GM20431 (cell line): ENCODE measurements around the gene TPRA1.

Experiments
- in situ Hi-C: fragments of 300-500 bp; cut with MseI, MboI; formaldehyde crosslinking; loops from one replicate; pipeline ENCODE4 v1.15.0; 2020; ENCODE audit warnings: low sequenced_read_pairs; ENCODE audit not compliant: unreplicated experiment

Gene TPRA1

DNA sequence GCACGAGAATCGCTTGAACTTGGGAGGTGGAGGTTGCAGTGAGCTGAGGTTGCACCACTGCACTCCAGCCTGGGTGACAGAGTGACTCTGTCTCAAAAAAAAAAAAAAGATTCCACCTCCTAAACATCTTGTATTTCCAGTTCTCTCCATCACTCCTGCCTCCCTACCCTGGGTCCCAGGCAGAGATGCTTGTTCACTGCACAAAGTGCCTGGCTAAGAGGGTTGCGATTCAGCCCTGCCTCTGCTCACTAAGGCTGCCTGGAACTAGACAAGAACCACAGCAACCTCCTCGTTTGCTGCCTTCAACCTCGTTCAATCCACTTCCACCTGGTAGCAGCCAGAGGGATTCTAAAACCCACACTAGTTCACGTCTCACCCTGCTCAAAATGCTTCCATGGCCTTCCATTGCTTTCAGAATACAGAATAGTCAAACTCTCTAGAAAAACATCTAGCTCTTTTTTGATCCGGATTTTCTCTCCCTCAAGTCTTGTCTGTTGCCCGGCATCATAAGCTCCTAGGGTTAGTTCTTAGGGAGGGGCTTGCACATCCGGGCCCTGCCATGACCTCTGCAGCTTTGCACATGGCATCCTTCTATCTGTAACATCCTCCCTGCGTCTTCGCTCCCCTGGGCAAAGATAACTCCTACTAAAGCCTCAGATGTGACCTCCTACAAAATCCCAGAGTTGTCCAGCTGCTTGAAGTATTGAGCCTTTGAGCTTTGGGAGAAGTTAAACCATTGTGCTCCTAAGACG, 6.7 kb upstream of the TPRA1 start:
- in situ Hi-C loops = no loop called here

DNA sequence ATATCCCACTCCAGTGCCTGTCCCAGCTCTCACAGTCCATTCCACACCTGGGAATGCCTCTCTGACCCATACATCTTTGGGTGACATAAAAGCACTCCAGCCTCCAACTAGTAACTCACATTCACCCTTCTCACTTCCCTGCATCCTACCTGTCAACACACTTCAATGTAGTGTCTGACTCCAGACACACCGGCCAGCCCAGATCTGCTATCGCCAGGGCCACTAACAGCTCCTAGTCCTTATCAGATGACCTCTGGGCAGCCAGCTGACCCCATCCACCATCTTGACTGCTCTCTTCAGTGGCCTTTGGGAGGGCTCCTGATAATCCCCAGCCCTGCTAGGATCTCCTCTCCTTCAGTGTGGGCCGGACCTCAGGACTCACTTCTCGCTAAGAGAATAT, 4.8 kb upstream of the TPRA1 start:
- in situ Hi-C loops = no loop called here

DNA sequence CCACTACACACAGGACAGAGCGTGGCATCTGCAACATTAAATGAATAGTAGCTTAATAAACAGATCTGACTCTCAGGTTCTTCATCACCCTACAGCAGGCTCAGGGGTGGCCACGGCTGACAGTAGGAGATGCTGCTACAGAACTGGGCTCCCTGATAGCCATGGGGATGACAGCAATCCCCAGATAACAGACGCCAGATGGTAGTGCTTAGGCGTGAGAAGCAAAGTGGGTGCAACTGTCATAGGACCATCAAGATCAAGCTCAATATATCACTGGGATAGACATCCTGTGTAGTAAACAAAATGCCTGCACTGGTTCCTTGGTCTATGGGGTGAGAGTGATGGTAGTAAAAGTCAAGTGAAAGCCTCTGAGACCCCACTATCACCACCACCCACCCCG, 2.6 kb upstream of the TPRA1 start:
- in situ Hi-C loops = no loop called here

DNA sequence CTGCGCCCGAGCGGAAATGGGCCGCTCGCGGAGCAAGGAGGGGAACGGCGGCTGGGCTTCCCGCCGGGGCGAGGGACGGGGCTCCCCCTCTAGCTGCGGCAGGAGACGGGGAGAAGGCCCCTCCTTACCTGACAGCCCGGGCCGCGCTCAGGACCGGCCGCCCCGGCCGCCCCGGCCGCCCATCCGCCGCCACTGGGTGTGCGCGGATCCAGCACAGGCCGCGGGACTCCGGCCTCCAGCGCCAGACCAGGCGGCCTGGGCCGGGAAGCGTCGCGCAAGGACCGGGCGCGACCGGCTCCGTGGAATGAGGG, 296 bp downstream of the TPRA1 start:
- in situ Hi-C loops = no loop called here

DNA sequence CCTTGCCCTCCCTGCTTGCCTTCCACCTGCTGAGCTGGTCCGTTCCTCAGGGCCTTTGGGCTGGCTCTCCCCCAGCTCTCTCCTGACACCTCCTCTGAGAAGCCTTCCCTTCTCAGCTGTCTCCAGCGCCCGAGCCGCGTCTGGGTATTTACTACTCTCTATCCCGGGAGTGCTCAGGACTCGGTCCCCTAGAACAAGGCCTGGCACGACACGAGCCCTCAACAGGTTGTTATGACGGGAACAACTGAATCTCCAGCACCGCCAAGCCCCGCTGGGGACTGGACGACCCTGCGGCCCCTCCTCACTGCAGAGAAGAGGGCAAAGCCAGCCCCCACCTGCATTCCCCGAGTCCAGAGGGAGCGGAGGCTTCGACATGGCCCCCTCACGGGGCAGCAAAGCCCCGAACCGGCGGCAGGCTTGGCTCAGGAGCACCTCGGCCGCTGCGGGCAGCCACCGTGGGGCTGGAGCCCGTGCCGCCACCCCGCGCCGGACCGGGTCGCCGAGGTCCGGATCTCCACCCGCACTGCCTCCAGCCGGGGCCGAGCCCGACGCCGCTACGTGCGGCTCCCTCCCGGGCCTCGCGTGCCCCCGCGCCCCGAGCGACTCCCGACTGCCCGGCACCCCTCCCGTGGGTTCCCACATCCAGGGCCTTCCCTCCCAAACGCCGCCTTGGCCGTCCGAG, 792 bp downstream of the TPRA1 start:
- in situ Hi-C loops = no loop called here

DNA sequence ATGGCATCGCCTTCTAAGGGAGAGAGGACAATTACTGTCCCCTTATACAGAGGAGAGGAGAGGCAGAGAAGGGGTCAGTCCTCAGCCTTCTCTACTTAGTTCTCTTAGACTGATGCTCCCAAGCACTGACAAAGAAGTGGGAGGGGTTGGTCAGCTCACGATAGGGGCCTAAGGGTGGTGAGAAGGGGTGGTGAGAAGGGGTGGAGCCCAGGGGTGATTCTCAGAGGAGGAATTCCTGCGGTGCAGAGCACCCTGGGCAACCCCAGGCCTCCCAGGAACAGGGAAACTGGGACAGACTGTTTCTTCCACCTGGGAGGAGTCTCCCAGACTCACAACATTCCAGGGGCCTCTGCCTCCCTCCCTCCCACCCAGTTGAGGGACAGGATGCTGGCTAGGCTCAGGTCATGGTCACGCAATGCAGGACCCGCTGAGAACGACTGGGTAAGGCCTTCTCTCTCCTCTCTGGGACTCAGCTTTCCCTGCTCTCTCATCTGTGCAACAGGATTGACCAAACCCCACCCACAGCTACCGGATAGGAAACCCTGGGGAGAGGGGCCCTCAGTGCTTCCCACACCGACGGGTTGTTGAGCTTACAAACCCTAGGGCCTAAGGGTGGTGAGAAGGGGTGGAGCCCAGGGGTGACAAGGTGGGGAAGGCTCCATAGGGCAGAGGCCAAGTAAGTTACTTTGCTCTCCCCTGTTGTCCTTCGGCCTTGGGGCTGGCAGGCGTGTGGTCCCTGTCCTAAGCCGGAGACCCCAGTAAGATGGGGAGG, 1.5 kb downstream of the TPRA1 start:
- in situ Hi-C loops = no loop called here

DNA sequence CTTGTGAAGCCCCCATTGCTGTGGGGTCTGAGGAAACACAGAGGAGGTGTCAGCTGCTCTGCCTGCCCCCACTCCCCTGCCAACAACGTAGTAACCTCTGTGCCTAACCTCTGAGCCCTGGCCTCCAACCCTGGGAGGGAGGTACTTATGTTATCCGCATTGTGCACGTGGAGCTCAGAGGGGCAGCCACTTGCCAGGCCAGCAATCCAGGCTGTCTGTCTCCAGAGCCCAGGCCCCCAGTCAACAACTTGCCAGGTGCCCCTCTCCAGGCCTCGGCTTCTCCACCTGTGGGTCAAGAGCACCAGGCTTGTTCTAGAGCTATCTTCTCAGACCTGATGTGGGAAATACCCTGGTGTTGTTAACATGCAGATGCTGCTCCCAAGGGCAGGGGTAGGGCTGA, 2.7 kb downstream of the TPRA1 start:
- in situ Hi-C loops = no loop called here

DNA sequence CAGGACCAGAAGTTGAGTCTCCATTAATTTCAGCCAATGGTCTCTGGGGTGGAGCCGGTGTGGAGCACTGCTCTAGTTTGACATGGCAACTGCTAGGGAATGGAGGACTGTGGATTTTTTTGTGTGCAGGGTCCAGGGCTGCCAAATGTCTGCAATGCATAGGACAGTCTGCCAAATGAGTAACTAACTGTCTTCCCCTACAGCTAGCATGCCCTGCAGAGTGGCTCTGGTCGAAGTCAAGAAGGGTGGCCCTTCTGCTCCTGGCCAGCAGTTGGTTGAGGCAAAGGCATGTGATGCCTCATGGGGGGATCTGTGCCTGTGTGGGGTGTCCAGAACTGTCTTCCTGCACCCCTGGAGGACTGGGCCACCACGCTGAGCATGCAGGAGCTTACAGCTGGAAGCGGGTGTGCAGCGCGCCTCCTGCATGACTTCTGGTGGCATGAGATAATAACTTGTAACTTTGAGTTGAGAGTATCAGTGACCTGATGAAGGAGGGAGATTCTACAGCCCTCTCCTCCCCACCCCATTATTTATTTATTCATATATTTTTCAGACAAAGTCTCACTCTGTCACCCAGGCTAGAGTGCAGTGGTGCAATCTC, 4.6 kb downstream of the TPRA1 start:
- in situ Hi-C loops = no loop called here

DNA sequence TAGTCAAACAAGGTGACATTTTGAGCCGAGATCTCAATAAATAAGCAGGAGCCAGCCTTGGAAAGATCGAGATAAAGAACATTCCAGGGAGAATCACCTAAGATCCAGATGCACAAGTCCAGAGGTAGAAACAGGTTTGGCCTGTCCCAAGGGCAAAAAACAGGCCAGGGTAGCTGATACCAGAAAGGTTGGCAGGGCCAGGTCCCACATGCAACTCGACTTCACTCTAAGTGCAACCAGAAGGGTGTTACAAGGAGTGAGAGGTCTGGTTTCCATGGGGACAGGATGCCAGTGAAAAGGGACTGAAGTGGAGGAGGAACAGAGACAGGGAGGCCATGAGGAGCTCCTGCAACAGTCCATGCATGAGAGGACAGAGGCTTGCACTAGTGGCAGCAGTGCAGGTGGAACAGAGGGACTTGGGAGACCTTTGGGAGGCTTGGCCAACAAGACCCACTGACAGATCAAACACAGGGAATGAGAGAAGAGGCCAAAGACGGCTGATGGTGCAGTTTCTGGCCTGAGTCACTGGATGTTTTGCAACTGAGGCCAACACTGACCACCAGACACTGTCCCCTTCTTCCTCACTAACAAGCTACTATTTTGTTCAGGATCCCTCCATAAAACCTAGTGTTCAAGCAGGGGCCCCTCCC, 5.2 kb downstream of the TPRA1 start:
- in situ Hi-C loops = no loop called here

DNA sequence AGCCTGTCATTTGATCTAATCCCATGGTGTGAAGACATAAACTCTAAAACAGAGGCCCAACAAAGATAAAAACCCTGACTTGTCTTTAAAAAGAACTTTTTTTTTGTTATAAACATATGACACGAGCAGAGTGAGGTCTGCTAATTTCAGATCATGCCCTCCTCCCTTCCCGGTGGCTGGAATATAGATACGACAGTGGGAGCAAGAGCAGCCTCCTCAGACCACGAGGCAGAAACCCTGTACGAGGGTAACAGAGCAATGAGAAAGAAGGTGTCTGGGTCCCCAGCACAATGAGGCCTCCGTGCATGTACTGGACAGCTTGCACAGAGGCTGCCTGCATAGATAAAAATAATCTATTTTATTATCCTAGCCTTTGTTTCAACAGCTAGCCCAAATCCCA, 5.8 kb downstream of the TPRA1 start:
- in situ Hi-C loops = no loop called here

DNA sequence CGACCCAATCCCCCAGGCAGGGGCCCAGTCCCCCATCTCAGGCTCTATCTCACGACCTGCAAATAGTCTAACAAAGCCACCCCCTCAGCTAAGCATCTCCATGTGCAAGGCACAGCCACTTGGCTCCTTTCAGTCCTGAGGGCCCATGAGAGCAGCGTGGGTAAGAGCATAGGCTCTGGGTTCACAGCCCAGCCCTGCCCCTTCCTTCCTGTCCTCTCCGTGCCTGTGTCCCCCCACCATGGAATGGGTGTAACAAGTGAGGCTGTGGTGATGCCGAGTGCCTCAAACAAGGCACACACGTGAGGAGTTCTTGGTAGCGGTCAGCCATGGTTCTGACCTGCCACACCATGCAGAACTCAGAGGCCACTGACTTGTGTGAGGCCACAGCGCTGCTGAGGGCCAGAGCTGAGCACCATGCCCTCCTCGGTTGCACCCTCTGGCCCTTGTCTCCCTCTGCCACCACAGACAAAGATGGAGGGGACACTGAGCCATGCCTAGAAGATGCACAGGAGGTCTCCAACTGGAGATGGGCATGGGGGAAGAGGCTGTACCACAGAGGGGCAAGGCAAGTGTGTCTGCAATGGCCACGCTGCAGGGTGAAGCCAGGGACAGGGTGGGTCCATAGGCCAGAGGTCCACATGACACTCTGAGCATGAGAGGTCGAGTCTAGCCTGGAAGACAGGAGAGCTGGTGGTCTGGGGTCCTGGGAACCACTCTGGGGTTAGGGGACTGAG, 10.0 kb downstream of the TPRA1 start:
- in situ Hi-C loops = no loop called here

DNA sequence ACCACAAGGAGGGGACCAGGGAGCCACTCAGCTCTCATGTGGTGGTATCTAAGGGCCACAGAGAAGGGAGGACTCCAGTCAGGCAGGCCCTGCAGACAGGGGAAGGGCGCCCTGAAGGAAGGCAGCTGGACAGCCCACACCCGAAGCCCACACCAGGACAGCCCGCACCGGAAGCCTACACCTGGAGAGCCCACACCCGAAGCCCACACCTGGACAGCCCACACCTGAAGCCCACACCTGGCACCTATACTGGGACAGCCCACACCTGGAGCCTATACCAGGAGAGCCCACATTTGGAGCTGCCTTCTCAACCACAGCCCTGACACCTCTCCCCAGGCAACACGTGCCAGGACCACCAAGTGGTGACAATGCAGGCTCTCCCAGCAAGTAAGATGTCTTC, 11.7 kb downstream of the TPRA1 start:
- in situ Hi-C loops = no loop called here

DNA sequence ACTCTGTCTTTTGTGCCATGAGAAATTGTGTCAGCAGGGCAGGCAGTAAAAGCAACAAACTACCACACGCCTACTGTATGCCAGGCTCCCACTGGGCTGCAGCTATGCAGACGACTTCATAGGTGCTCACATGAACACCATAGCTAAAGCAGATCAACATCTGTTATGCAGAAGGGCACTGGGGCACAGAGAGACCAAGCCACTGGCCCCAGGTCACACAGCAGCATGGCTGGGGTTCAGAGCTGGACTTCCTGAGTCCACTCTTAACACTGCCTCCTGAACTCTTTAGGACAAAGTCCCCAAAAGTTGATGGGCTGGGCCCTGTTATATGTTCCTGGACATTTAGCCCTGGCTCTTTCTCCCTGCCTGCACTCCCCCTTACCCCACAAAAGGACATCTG, 12.4 kb downstream of the TPRA1 start:
- in situ Hi-C loops = no loop called here

DNA sequence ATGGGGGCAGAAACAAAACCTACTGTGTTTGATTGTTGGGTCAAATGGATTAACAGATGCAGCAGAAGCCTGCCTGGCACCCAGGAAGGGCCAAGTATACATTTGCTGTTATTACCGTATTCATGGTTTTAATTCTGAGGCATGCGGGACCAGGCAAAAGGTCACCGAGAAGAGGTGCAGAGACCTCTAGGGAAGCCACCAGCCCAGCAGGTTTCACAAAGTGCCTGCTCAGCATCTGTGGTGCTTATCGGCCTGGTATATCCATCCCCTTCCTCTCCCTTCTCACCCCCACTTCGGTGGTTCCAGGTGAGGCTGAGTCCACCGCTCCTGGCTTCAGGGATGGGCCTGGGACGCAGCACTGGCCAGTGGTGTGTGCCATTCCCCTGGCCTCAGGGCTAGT, 13.1 kb downstream of the TPRA1 start:
- in situ Hi-C loops = no loop called here

DNA sequence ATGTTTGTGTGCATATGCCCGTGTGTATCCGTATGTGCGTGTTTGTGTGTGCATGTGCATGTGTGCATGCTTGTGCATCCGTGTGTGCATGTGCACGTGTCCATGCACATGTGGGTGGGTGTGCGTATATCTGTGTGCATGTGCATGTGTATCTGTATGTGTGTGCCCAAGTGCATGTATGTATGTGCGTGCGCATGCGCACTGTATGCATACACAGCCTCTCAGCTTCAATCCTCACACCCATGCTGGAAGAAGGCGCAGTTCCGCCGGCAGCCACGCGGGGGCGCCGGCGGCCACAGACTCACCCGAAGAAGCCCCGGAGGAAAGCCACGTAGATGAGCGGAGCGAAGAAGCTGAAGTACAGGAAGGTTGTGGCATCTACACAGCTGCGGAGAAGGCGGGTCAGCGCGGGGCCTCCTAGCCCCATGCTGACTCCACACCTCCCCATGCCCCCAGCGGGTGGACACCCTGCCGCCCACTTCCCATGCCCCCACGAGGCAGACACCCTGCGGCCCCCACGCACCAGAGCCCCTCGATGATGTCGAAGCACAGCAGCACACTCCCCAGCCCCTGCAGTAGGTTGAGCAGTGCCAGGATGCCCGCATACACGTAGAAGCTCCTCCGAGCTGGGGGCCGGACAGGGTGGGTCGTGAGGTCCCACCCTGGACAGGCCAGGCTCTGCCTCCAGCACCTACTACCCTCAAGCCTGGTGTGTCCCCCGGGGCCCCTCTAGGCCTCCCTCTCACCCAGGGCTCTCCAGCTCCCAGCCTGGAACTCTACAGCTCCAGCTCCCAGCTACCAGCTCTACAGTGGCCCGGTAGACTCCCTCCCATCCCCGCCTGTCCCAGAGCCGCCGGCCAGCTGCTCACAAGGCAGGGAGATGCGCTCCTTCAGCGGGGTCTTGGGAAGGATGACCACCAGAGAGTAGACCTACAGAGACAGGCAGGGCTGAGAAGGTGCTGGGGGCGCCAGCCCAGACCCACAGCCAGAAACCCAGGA, 15.4 kb downstream of the TPRA1 start:
- in situ Hi-C loops = no loop called here

DNA sequence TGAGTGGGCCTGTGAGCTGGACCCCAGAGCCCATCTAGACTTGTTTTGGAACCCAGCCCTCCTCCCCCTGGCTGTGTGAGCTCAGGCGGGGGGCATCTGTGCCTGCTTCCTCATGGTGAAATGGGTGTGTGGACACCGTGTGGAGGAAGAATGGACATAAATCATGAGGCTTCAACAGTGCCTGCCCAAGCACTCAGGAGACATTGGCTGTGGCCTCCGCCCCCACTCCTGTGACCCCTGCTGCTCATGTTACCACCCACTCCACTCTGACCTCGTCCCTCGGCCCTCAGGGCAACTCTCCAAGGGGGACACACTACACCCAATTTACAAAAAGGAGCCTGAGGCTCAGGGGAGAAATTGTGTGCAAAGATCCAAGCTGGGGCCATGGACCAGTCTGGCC, 16.6 kb downstream of the TPRA1 start:
- in situ Hi-C loops = no loop called here

DNA sequence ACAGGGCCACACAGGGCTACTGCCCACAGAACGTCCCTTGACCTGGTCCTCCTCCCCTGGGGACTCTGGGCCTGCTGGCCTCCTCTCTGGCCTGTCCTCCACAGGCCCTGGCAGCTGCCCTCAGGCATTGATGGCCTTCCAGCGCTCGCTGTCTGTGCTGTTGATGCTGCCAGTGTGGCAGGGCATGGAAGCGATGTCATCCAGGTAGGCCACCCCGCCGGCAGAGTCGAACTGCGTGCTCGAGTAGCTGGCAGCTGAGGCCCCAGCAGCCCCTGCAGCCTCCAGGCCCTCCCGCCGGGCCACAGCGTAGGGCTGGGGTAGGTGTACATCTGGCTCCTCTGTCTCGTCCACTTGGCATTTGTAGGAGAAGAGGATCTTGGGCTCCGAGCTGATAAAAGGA, 17.1 kb downstream of the TPRA1 start:
- in situ Hi-C loops = no loop called here

DNA sequence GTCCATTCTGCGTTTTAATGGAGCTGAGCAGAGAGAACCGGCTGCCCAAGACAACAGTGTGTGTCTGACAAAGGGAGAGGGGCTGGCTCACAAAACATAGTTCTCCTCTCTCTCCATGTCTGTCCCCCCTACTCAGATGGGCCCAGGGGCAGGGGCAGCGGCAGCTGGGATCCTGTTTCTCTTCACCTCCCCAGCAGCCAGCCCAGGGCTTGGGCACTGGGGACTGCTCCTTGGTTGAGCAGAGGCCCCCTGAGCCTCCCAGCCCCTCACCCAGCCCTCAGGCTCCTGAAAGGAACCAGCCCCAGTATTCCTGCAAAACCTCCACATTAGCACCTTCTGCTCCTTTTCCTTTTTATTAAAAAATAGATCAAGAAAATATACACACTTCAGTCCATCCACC, 17.8 kb downstream of the TPRA1 start:
- in situ Hi-C loops = no loop called here

DNA sequence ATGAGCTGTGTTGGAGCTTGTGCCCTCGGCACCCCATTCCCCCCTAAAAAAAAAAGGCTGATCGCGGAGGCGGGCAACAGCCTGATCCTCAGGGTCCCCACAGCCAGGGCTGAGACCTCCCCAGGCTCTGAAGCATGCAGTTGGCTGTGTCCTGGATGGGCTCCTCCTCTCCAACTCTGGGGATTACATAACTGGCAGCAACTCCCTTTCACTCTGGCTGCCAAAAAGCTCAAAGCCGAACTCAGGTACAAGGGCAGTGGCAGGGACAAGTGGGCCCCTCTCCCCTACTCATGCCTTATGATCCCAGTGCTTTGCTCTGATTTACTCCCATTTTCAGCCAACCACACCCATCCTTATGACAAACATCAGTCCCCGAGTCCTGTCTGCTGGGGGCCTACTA, 18.3 kb downstream of the TPRA1 start:
- in situ Hi-C loops = no loop called here
